VCaP (cell line): ENCODE data around the gene CREB3L1.

Experiments used
- H3K27ac ChIP-seq: fragments of 450-650 bp; 2 replicates; pipeline ENCODE4 v1.5.1; 2017
- CTCF ChIP-seq: fragments of 450-650 bp; conservative IDR thresholded peaks from 2 replicates; pipeline ENCODE4 v1.5.1; 2017; ENCODE audit warnings: mild to moderate bottlenecking, moderate library complexity

Gene CREB3L1

GRCh38 chr11:46290011-46290410 lies 12.5 kb downstream of the CREB3L1 start:
- H3K27ac ChIP-seq = no peak overlapping the region

GRCh38 chr11:46290598-46291309 lies 13.3 kb downstream of the CREB3L1 start:
- TF ChIP-seq CTCF = no peak
- no peak overlapping the region for H3K27ac ChIP-seq

More at GRCh38 chr11:46290011-46290410, 12.5 kb downstream of the CREB3L1 start:
- TF ChIP-seq CTCF = no peak

- H3K27ac ChIP-seq = no peak overlapping the region
- TF ChIP-seq CTCF = no peak
Measured at GRCh38 chr11:46291441-46292150, 14.1 kb downstream of the CREB3L1 start.

GRCh38 chr11:46293066-46293465 lies 15.6 kb downstream of the CREB3L1 start:
- no peak for TF ChIP-seq CTCF
- H3K27ac ChIP-seq = no peak overlapping the region

GRCh38 chr11:46293641-46294103 lies 16.2 kb downstream of the CREB3L1 start:
- no peak overlapping the region for H3K27ac ChIP-seq
- no peak for TF ChIP-seq CTCF

GRCh38 chr11:46294365-46295309 lies 17.2 kb downstream of the CREB3L1 start:
- TF ChIP-seq CTCF = no peak

More at GRCh38 chr11:46294365-46295309, 17.2 kb downstream of the CREB3L1 start:
- H3K27ac ChIP-seq = no peak overlapping the region
